ENCODE results near the gene PPARD. TPM values are rescaled to one million over a fixed set of nuclear protein-coding genes. Genes with fewer than 3 reads are reported as not detected.

The PPARD gene
- total and polyA plus RNA-seq, 2 of the 13 experiments (the other 11 are each of a cell fraction or from before 2014, with no cell fraction given) = 6.1 to 13.3 TPM

GRCh38 chr6:35415065-35415891 lies 72.9 kb downstream of the PPARD start (continued):
- TF ChIP-seq NR2C2 (CRISPR knock-in tag; IDR thresholded peaks at IDR 0.05; ENCODE audit: borderline replicate concordance) = peak; percentile 73; the same call in 1 of the 2 replicates
- no peak for TF ChIP-seq ZNF282 (IDR thresholded peaks at IDR 0.05; ENCODE audit: partially characterized antibody)
- peak; percentile 79 to 95 for TF ChIP-seq HMGXB4 (CRISPR knock-in tag; IDR thresholded peaks at IDR 0.05; ENCODE audit: borderline replicate concordance in 1 of 2, low read depth in 1 of 2)
- TF ChIP-seq GLI4 (CRISPR knock-in tag; IDR thresholded peaks at IDR 0.05; ENCODE audit: borderline replicate concordance) = no peak
- peak; percentile 95 for TF ChIP-seq ZBTB34 (CRISPR knock-in tag; IDR thresholded peaks at IDR 0.05)
- no peak for TF ChIP-seq MNT (IDR thresholded peaks at IDR 0.05)
- peak; percentile 99 for TF ChIP-seq PPARG (CRISPR knock-in tag; conservative IDR thresholded peaks at IDR 0.05)
- TF ChIP-seq FIP1L1 (IDR thresholded peaks at IDR 0.05; ENCODE audit: borderline replicate concordance, insufficient read depth, low read depth, low read length) = no peak
- TF ChIP-seq SIX1 (CRISPR knock-in tag; IDR thresholded peaks at IDR 0.05; ENCODE audit: borderline replicate concordance) = peak; percentile 99
- peak; percentile 90 for TF ChIP-seq ZSCAN5A (CRISPR knock-in tag; IDR thresholded peaks at IDR 0.05; ENCODE audit: borderline replicate concordance)
- TF ChIP-seq CBX1 (IDR thresholded peaks at IDR 0.05; ENCODE audit: low read depth) = peak; percentile 70
- peak; percentile 66; the same call in 1 of the 2 replicates for TF ChIP-seq RORA (CRISPR knock-in tag; IDR thresholded peaks at IDR 0.05)
- TF ChIP-seq MIER3 (CRISPR knock-in tag; IDR thresholded peaks at IDR 0.05; ENCODE audit: borderline replicate concordance) = peak; percentile 99
- peak; percentile 98 for TF ChIP-seq SAP130 (CRISPR knock-in tag; IDR thresholded peaks at IDR 0.05; ENCODE audit: low read depth)
- peak; percentile 70; the same call in 1 of the 2 replicates for TF ChIP-seq ZNF160 (CRISPR knock-in tag; IDR thresholded peaks at IDR 0.05)
- TF ChIP-seq RCOR2 (CRISPR knock-in tag; IDR thresholded peaks at IDR 0.05) = peak; percentile 100
- TF ChIP-seq REL (CRISPR knock-in tag; conservative IDR thresholded peaks at IDR 0.05) = no peak
- peak; percentile 94; the same call in 1 of the 2 replicates for TF ChIP-seq FOXO1 (CRISPR knock-in tag; IDR thresholded peaks at IDR 0.05)
- TF ChIP-seq ATF3 (CRISPR knock-in tag; IDR thresholded peaks at IDR 0.05) = peak; percentile 34; the same call in 1 of the 2 replicates
- TF ChIP-seq PRMT3 (CRISPR knock-in tag; IDR thresholded peaks at IDR 0.05; ENCODE audit: borderline replicate concordance, low read depth) = 0 out of 2 replicates have a peak, but pooled peaks have one; percentile 59
- peak; percentile 11; the same call in 1 of the 2 replicates for TF ChIP-seq ZNF256 (CRISPR knock-in tag; conservative IDR thresholded peaks at IDR 0.05)
- TF ChIP-seq ZNF501 (CRISPR knock-in tag; IDR thresholded peaks at IDR 0.05) = peak; percentile 60; the same call in 1 of the 2 replicates

Data from HepG2 (cell line).